Tibial nerve (tissue), 4 donors: ENCODE measurements around the gene NAP1L1.

Experiments used
- CTCF ChIP-seq, 5 experiments: fragments of 200-600 bp in 3 of 5; fragments of 450-650 bp in 2 of 5; sonication (generic) in 3 of 5; IDR thresholded peaks; one replicate each; pipeline ENCODE4 v1.5.1; 2016 to 2019; ENCODE audit warnings: antibody characterized with exemption in 5 of 5, mild to moderate bottlenecking in 3 of 5, moderate library complexity in 2 of 5
- EP300 ChIP-seq, 2 donors: sonication (generic); formaldehyde crosslinking; IDR thresholded peaks; one replicate each; pipeline ENCODE4 v1.6.1; 2017; ENCODE audit warnings: antibody characterized with exemption in 2 of 2, mild to moderate bottlenecking in 1 of 2
- POLR2A ChIP-seq, 2 donors: fragments of 450-650 bp; IDR thresholded peaks; one replicate each; pipeline ENCODE4 v1.6.1; 2017; ENCODE audit warnings: antibody characterized with exemption in 2 of 2, mild to moderate bottlenecking in 2 of 2, moderate library complexity in 2 of 2

GRCh38 chr12:76032043-76032981, 52.2 kb downstream of the NAP1L1 start:
- TF ChIP-seq CTCF (IDR thresholded peaks at IDR 0.05) (no peak), POLR2A (IDR thresholded peaks at IDR 0.05) (no peak), EP300 (IDR thresholded peaks at IDR 0.05) (no peak)
